ENCODE measurements around the gene HTRA3. TPM values are rescaled to one million over a fixed set of nuclear protein-coding genes. Genes with fewer than 3 reads are reported as not detected.

Gene HTRA3
- total RNA-seq, 2 experiments from 2014 or later = not detected

DNA sequence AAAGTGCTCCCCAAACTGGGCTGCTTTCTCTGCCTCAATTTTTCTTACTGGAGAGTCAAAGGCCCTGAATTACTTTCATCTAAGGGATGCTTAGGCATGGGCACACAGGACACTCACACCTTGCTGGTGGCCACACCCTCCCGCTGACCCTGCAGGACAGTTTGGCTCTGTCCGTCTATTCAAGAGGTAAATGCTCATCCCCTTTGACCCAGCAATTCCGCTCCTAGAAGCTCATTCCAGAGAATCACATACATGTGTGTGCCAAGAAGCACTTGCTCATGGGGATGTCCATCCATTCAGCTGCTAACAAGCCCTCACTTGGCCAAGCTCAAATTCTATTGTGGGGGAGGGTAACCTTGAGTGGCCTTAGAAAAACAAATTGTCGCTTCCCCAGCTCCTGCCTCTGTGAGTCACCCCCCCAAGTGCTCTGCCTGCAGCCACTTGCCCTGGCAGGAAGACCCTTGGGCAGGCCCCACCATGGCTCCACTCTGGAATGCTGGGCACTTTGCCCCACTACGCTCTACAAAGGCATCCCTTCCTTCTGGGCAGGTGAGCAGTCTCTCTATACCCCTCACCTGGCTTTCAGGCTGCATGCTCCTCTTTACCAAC is 54.5 kb downstream of the HTRA3 start:
- TF ChIP-seq, protein P1, sequence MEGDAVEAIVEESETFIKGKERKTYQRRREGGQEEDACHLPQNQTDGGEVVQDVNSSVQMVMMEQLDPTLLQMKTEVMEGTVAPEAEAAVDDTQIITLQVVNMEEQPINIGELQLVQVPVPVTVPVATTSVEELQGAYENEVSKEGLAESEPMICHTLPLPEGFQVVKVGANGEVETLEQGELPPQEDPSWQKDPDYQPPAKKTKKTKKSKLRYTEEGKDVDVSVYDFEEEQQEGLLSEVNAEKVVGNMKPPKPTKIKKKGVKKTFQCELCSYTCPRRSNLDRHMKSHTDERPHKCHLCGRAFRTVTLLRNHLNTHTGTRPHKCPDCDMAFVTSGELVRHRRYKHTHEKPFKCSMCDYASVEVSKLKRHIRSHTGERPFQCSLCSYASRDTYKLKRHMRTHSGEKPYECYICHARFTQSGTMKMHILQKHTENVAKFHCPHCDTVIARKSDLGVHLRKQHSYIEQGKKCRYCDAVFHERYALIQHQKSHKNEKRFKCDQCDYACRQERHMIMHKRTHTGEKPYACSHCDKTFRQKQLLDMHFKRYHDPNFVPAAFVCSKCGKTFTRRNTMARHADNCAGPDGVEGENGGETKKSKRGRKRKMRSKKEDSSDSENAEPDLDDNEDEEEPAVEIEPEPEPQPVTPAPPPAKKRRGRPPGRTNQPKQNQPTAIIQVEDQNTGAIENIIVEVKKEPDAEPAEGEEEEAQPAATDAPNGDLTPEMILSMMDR (conservative IDR thresholded peaks at IDR 0.05; ENCODE audit: low read length) = no peak
- TF ChIP-seq EZH2phosphoT487 (IDR thresholded peaks at IDR 0.05; ENCODE audit: borderline replicate concordance, low read depth, low read length) = no peak
- no peak overlapping the region for H3K27ac ChIP-seq (ENCODE audit: low read depth, low read length, poor library complexity, severe bottlenecking)
- ChIA-PET CTCF (ENCODE audit: unreplicated experiment) (no interaction called here), POLR2A (no interaction called here)
- no peaks in the 10 kb centered on the region for H3K9me2 ChIP-seq (ENCODE audit: insufficient read depth, low read length)
- intact Hi-C loops (cut with micrococcal nuclease; ENCODE audit: unreplicated experiment) = loop anchor here (5.0 kb wide), 1 partner anchor 78 kb away; no protein-coding TSS in a partner anchor
- no peaks in the 10 kb centered on the region for H3K79me2 ChIP-seq (ENCODE audit: insufficient read depth, low read depth, low read length)
- H3K9me3 ChIP-seq (ENCODE audit: low read length) = no peaks in the 10 kb centered on the region
- DNase-seq (ENCODE audit: low spot score) = no peak
- H3K4me3 ChIP-seq (ENCODE audit: low read depth, low read length, poor library complexity, severe bottlenecking) = no peak overlapping the region
- no peak overlapping the region for H2AFZ ChIP-seq (ENCODE audit: low read length)
- H4K20me1 ChIP-seq (ENCODE audit: insufficient read depth, low read length) = no peaks in the 10 kb centered on the region
- H3K36me3 ChIP-seq (ENCODE audit: insufficient read depth, low read length) = no peaks in the 10 kb centered on the region
- H3K4me1 ChIP-seq (ENCODE audit: insufficient read depth, low read length, poor library complexity, severe bottlenecking) = no peaks in the 10 kb centered on the region
- no TSS peak for BruUV-seq (replicated peaks)
- H3K4me2 ChIP-seq (ENCODE audit: low read length) = no peak overlapping the region

DNA sequence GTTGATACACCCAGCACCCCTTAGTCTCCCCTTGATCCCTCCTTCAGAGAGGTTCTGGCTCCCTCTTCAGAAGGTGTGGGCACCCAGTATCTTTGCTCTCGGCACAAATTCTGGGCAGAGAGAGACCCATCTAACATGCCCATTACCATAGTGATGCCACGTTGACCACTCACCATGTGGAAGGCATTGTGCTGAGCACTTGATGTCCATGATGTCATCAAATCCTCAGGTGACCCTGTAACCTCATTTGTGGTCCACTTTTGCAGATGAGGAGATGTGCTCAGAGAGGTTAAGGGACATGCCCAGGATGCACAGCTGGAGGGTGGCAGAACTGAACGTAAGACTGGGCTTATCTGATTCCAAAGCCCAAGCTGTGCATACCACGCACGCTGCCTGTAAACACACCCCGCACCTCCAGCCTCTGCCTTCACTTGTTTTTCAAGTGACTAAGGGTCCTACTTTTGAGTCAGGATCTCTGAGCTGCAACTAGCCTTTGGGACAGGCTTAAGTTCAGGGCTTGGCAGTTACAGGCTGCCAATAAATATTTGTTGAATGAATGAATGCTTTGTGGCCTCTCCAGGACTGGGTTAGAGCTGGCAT is 55.2 kb downstream of the HTRA3 start:
- H3K4me1 ChIP-seq (ENCODE audit: insufficient read depth, low read length, poor library complexity, severe bottlenecking) = no peaks in the 10 kb centered on the region
- no peak for DNase-seq (ENCODE audit: low spot score)
- CTCF ChIA-PET (ENCODE audit: unreplicated experiment) = no interaction called here
- H3K36me3 ChIP-seq (ENCODE audit: insufficient read depth, low read length) = no peaks in the 10 kb centered on the region
- no TSS peak for BruUV-seq (replicated peaks)
- TF ChIP-seq EZH2phosphoT487 (IDR thresholded peaks at IDR 0.05; ENCODE audit: borderline replicate concordance, low read depth, low read length) = no peak
- TF ChIP-seq, protein P1 (conservative IDR thresholded peaks at IDR 0.05; ENCODE audit: low read length) = no peak
- POLR2A ChIA-PET = no interaction called here
- no peaks in the 10 kb centered on the region for H3K79me2 ChIP-seq (ENCODE audit: insufficient read depth, low read depth, low read length)
- no peak overlapping the region for H3K4me2 ChIP-seq (ENCODE audit: low read length)
- H4K20me1 ChIP-seq (ENCODE audit: insufficient read depth, low read length) = no peaks in the 10 kb centered on the region
- H2AFZ ChIP-seq (ENCODE audit: low read length) = no peak overlapping the region
- no peak overlapping the region for H3K4me3 ChIP-seq (ENCODE audit: low read depth, low read length, poor library complexity, severe bottlenecking)
- intact Hi-C loops (cut with micrococcal nuclease; ENCODE audit: unreplicated experiment) = loop anchor here (5.0 kb wide), 1 partner anchor 78 kb away; no protein-coding TSS in a partner anchor
- H3K9me2 ChIP-seq (ENCODE audit: insufficient read depth, low read length) = no peaks in the 10 kb centered on the region
- H3K9me3 ChIP-seq (ENCODE audit: low read length) = no peaks in the 10 kb centered on the region
- H3K27ac ChIP-seq (ENCODE audit: low read depth, low read length, poor library complexity, severe bottlenecking) = no peak overlapping the region

- no peak for DNase-seq (ENCODE audit: low spot score)
- ChIA-PET POLR2A (no interaction called here), CTCF (ENCODE audit: unreplicated experiment) (no interaction called here)
- no peaks in the 10 kb centered on the region for H3K9me2 ChIP-seq (ENCODE audit: insufficient read depth, low read length)
- no peak overlapping the region for H3K4me2 ChIP-seq (ENCODE audit: low read length)
- H3K4me3 ChIP-seq (ENCODE audit: low read depth, low read length, poor library complexity, severe bottlenecking) = no peak overlapping the region
- TF ChIP-seq, protein P1 (conservative IDR thresholded peaks at IDR 0.05; ENCODE audit: low read length) = no peak
- no peak for TF ChIP-seq EZH2phosphoT487 (IDR thresholded peaks at IDR 0.05; ENCODE audit: borderline replicate concordance, low read depth, low read length)
- no peaks in the 10 kb centered on the region for H3K79me2 ChIP-seq (ENCODE audit: insufficient read depth, low read depth, low read length)
- no TSS peak for BruUV-seq (replicated peaks)
- H3K27ac ChIP-seq (ENCODE audit: low read depth, low read length, poor library complexity, severe bottlenecking) = no peak overlapping the region
- no peaks in the 10 kb centered on the region for H3K4me1 ChIP-seq (ENCODE audit: insufficient read depth, low read length, poor library complexity, severe bottlenecking)
- no peaks in the 10 kb centered on the region for H3K9me3 ChIP-seq (ENCODE audit: low read length)
- intact Hi-C loops (cut with micrococcal nuclease; ENCODE audit: unreplicated experiment) = no loop called here
- H4K20me1 ChIP-seq (ENCODE audit: insufficient read depth, low read length) = no peaks in the 10 kb centered on the region
- no peak overlapping the region for H2AFZ ChIP-seq (ENCODE audit: low read length)
- H3K36me3 ChIP-seq (ENCODE audit: insufficient read depth, low read length) = no peaks in the 10 kb centered on the region
Observed at GRCh38 chr4:8325291-8325973, 55.9 kb downstream of the HTRA3 start.
